ENCODE data around the gene STPG1. TPM values are rescaled to one million over a fixed set of nuclear protein-coding genes. Genes with fewer than 3 reads are reported as not detected.

Gene STPG1
- total RNA-seq, 1 donor = 10.0 TPM

GRCh38 chr1:24363994-24364393 lies 49.6 kb downstream of the STPG1 start:
- H3K4me3 ChIP-seq (ENCODE audit: low read depth, low read length) = no peak overlapping the region
- no peak for DNase-seq (ENCODE audit: low read depth)
- TF ChIP-seq CTCF (IDR thresholded peaks at IDR 0.05; ENCODE audit: insufficient read depth, low read length) = no peak

- H3K4me3 ChIP-seq (ENCODE audit: low read depth, low read length) = no peak overlapping the region
- TF ChIP-seq CTCF (IDR thresholded peaks at IDR 0.05; ENCODE audit: insufficient read depth, low read length) = no peak
- peak; percentile 92 for DNase-seq (ENCODE audit: low read depth)
Measured at GRCh38 chr1:24362982-24363614, 50.5 kb downstream of the STPG1 start.

GRCh38 chr1:24362396-24362795 lies 51.2 kb downstream of the STPG1 start:
- DNase-seq (ENCODE audit: low read depth) = no peak
- no peak for TF ChIP-seq CTCF (IDR thresholded peaks at IDR 0.05; ENCODE audit: insufficient read depth, low read length)
- no peak overlapping the region for H3K4me3 ChIP-seq (ENCODE audit: low read depth, low read length)

GRCh38 chr1:24361811-24362210 lies 51.8 kb downstream of the STPG1 start:
- H3K4me3 ChIP-seq (ENCODE audit: low read depth, low read length) = no peak overlapping the region
- DNase-seq (ENCODE audit: low read depth) = no peak
- TF ChIP-seq CTCF (IDR thresholded peaks at IDR 0.05; ENCODE audit: insufficient read depth, low read length) = no peak

DNA sequence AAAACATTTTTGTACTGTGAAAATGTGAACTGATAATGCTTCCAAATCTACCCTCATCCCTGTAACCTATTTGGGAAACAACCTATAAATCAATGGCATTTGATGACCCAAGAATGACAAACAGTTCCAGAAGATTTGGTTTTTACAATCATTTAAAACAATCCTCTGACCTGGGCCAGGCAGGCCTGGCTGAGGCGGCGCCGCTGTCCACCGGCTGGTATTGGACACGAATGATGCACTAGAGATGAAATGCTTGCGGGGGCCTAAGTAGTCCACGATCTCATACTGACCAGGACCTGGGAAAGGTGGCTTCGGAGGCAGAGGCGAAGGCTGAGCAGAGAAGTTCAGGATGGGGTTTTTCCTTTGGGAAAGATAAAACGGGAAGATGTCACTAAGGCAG lies 52.9 kb downstream of the STPG1 start:
- no peak for TF ChIP-seq CTCF (IDR thresholded peaks at IDR 0.05; ENCODE audit: insufficient read depth, low read length)
- no peak for DNase-seq (ENCODE audit: low read depth)
- no peak overlapping the region for H3K4me3 ChIP-seq (ENCODE audit: low read depth, low read length)

DNA sequence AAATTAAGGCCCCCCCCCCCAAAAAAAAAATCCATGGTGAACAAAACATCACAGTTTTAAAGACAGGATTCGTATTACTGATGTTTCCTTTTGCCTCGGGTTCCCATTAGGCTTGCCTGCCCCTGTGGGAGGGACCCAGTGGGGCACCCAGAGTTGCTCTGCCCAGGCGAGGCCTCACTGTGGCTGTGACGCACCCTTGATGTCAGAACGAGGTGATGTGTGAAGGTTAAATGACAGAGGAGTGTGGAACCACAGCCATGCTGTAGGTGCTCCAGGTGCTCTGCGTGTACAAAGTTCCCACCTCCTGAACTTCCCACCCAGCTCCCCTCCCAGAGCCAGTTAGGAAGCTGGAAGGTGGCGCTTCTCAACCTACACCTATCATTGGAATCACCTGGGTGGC lies 56.5 kb downstream of the STPG1 start:
- no peak overlapping the region for H3K4me3 ChIP-seq (ENCODE audit: low read depth, low read length)
- no peak for TF ChIP-seq CTCF (IDR thresholded peaks at IDR 0.05; ENCODE audit: insufficient read depth, low read length)
- DNase-seq (ENCODE audit: low read depth) = no peak

DNA sequence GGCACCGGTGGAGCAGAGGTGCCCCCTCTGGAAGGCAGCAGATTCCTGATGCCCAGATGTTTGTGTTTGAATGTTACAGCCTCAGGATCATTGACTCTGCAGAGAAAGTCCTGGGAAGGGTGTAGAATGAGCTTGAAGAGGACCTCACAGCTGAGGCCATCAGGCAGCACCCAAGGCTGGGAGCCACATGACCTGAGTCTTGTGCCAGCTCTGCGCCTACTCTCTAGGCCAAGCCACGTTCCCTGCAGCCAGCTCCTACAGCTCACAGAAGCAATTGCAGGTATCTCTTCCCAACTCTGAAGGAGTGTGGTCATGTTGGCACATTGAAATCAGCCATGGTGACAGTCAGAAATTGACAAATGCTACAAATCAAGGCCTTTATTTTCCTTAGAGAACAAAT lies 58.1 kb downstream of the STPG1 start:
- no peak overlapping the region for H3K4me3 ChIP-seq (ENCODE audit: low read depth, low read length)
- no peak for TF ChIP-seq CTCF (IDR thresholded peaks at IDR 0.05; ENCODE audit: insufficient read depth, low read length)
- DNase-seq (ENCODE audit: low read depth) = no peak
